K562 (cell line): ENCODE measurements around the gene LRRFIP2. TPM values are rescaled to one million over a fixed set of nuclear protein-coding genes. Genes with fewer than 3 reads are reported as not detected.

ENCODE experiments used
- ATAC-seq: fragments of 200-7000 bp; cut with Tn5 transposase; 3 replicates; pipeline ENCODE4 v1.9.1; 2020; ENCODE audit warnings: moderate library complexity
- BruUV-seq: library from RNA; stranded (reverse); fragments of 400-500 nt; replicated peaks from 2 replicates; lab custom pipeline; 2021; lab: Mats Ljungman, UMichigan
- CTCF ChIA-PET: fragments of 300-600 bp; formaldehyde crosslinking; extraction: SDS; loops from one replicate; lab custom pipeline; 2021; ENCODE audit warnings: low intra/inter-chr PET ratio; lab: Yijun Ruan, JAX
- POLR2A ChIA-PET: fragments of 300-600, 350-650 bp; sonication (Branson Sonifier 250); formaldehyde crosslinking; extraction: SDS; loops from one replicate; lab custom pipeline; 2021; ENCODE audit warnings: antibody characterized with exemption, inconsistent platforms; lab: Yijun Ruan, JAX
- DNase-seq, 4 experiments: peaks; one replicate each; pipeline versions ENCODE4 v3.0.0 to v3.0.0-alpha.2; 2011 to 2018; ENCODE audit warnings: low spot score in 3 of 4, mixed read lengths in 3 of 4; ENCODE audit errors: extremely low read depth in 1 of 4
- FAIRE-seq: peaks from 2 replicates; lab custom pipeline; 2011; peaks lifted over from hg19 to GRCh38; lab: Jason Lieb, UNC
- H2AFZ ChIP-seq: 2 replicates; pipeline ENCODE4 v1.6.0; 2011; ENCODE audit warnings: low read depth, low read length, control low read depth, inconsistent platforms
- H3K27ac ChIP-seq: fragments of 200-600 bp; 3 replicates; pipeline ENCODE4 v1.8.0; 2011; ENCODE audit warnings: low read depth, mild to moderate bottlenecking, control low read depth, inconsistent platforms, low read length, moderate library complexity, mixed read lengths; ENCODE audit errors: extremely low read depth
- H3K27me3 ChIP-seq, 2 experiments: fragments of 300-600 bp in 1 of 2; 2 replicates in 1 of 2; 3 replicates in 1 of 2; pipeline versions ENCODE4 v1.6.0 to v1.8.0; 2011; ENCODE audit warnings: inconsistent platforms in 2 of 2, low read length in 2 of 2, mild to moderate bottlenecking in 1 of 2, mixed read lengths in 1 of 2, moderate library complexity in 1 of 2; ENCODE audit not compliant: control insufficient read depth in 2 of 2, insufficient read depth in 2 of 2
- H3K36me3 ChIP-seq: fragments of 300-600 bp; 3 replicates; pipeline ENCODE4 v1.8.0; 2011; ENCODE audit warnings: mild to moderate bottlenecking, low read length, inconsistent platforms; ENCODE audit not compliant: control insufficient read depth, insufficient read depth
- H3K4me1 ChIP-seq, 2 experiments: fragments of 200-600 bp in 1 of 2; replicated peaks in 1 of 2; 2 replicates in 1 of 2; 3 replicates in 1 of 2; pipeline versions ENCODE4 v1.5.1 to v1.8.0; 2011; ENCODE audit warnings: inconsistent platforms in 2 of 2, low read length in 2 of 2, mild to moderate bottlenecking in 1 of 2, mixed read lengths in 1 of 2, moderate library complexity in 1 of 2; ENCODE audit not compliant: control insufficient read depth in 2 of 2, insufficient read depth in 2 of 2
- H3K4me2 ChIP-seq: 2 replicates; pipeline ENCODE4 v1.6.1; 2011; ENCODE audit warnings: low read length, control low read depth, inconsistent platforms, mixed read lengths; ENCODE audit not compliant: insufficient read depth
- H3K4me3 ChIP-seq: fragments of 200-600 bp; sonication (generic), shearing (Covaris generic); 2 replicates; pipeline ENCODE4 v1.5.1; 2016; ENCODE audit warnings: control low read depth, inconsistent platforms
- H3K79me2 ChIP-seq: fragments of 200-600 bp; 3 replicates; pipeline ENCODE4 v1.8.0; 2011; ENCODE audit warnings: low read length, inconsistent platforms; ENCODE audit not compliant: control insufficient read depth, insufficient read depth
- H3K9ac ChIP-seq, 2 experiments: 2 replicates each; pipeline versions ENCODE4 v1.6.0 to v1.6.1; 2011; ENCODE audit warnings: low read depth in 2 of 2, low read length in 2 of 2, control low read depth in 1 of 2, inconsistent platforms in 1 of 2, mild to moderate bottlenecking in 1 of 2, mixed read lengths in 1 of 2; ENCODE audit not compliant: insufficient read depth in 1 of 2
- H3K9me1 ChIP-seq: one replicate; pipeline ENCODE4 v1.6.0; 2011; ENCODE audit warnings: inconsistent platforms, mild to moderate bottlenecking, low read length, moderate library complexity; ENCODE audit not compliant: control insufficient read depth, insufficient read depth
- H3K9me3 ChIP-seq: replicated peaks from 2 replicates; pipeline ENCODE4 v1.5.1; 2011; ENCODE audit warnings: low read depth, low read length, inconsistent platforms; ENCODE audit not compliant: control insufficient read depth, insufficient read depth
- H4K20me1 ChIP-seq: replicated peaks from 2 replicates; pipeline ENCODE4 v1.6.1; 2011; ENCODE audit warnings: low read length, inconsistent platforms, mixed read lengths; ENCODE audit not compliant: control insufficient read depth, insufficient read depth
- BCL6 ChIP-seq: fragments of 250-450 bp; sonication (Bioruptor Pico); IDR thresholded peaks from 2 replicates; pipeline ENCODE4 v1.4.0; 2020
- KAT8 ChIP-seq: fragments of 450-650 bp; IDR thresholded peaks from 2 replicates; pipeline ENCODE4 v1.6.1; 2016; ENCODE audit warnings: low read depth, mild to moderate bottlenecking
- RB1 ChIP-seq: fragments of 450-650 bp; IDR thresholded peaks from 2 replicates; pipeline ENCODE4 v1.6.1; 2017; ENCODE audit warnings: low read depth, mild to moderate bottlenecking
- SIN3A ChIP-seq, 2 experiments: fragments of 150-350 bp in 1 of 2; IDR thresholded peaks; 2 replicates each; pipeline ENCODE4 v1.6.1; 2011 to 2016; ENCODE audit warnings: borderline replicate concordance in 2 of 2, low read depth in 2 of 2, low read length in 2 of 2, mild to moderate bottlenecking in 2 of 2, moderate library complexity in 2 of 2; ENCODE audit not compliant: control insufficient read depth in 1 of 2
- STAT5B ChIP-seq: fragments of 250-450 bp; sonication (Bioruptor Pico); IDR thresholded peaks from 2 replicates; pipeline ENCODE4 v1.8.0; 2021; ENCODE audit warnings: mild to moderate bottlenecking, inconsistent platforms
- ZNF407 ChIP-seq: fragments of 450-650 bp; IDR thresholded peaks from 2 replicates; pipeline ENCODE4 v1.6.1; 2016; ENCODE audit warnings: low read depth
- ZNF76 ChIP-seq: fragments of 250-450 bp; sonication (Bioruptor Pico); IDR thresholded peaks from 2 replicates; pipeline ENCODE4 v1.4.0; 2020; ENCODE audit warnings: mild to moderate bottlenecking, moderate library complexity, borderline replicate concordance
- WGBS: fragments of 100-300 bp; shearing (Covaris generic); methylation state at CpG from one replicate; pipeline ENCODE4 v1.1.6; 2016; ENCODE audit warnings: low coverage, mixed read lengths; ENCODE audit not compliant: insufficient coverage; ENCODE audit errors: missing lambda C conversion rate; 5-methylcytosine and 5-hydroxymethylcytosine counted together
- in situ Hi-C: fragments of 300-500 bp; cut with MboI; formaldehyde crosslinking; loops from 4 replicates; pipeline ENCODE4 v1.15.0; 2018; ENCODE audit warnings: inconsistent platforms, mixed read lengths
- intact Hi-C: fragments of 100-400 bp; cut with micrococcal nuclease; formaldehyde crosslinking; loops from 2 replicates; pipeline ENCODE4 v1.14.2; 2022
- polyA plus RNA-seq, 8 experiments: library from polyadenylated mRNA; depleted of rRNA in 4 of 8; stranded (reverse) in 5 of 8; unstranded in 3 of 8; fragments of >200 nt; fragmentation: Nextera tagmentation in 2 of 8; fragmentation: Illumina TruSeq in 1 of 8; extraction: Ambion mirVana in 2 of 8; extraction: Trizol in 1 of 8; gene quantifications; 2 replicates each; pipeline versions ENCODE4 v1.2.1 to v1.2.3, GENCODE V29; 2011 to 2014; ENCODE audit warnings: inconsistent platforms in 1 of 8, missing spikeins in 1 of 8
- total RNA-seq, 7 experiments: library from RNA; depleted of rRNA in 6 of 7; stranded (reverse); fragments of >200 nt in 6 of 7; fragmentation: Illumina TruSeq in 2 of 7; extraction: Trizol in 2 of 7; gene quantifications; 2 replicates each; pipeline versions ENCODE4 v1.2.1 to v1.2.3, GENCODE V29; 2011 to 2021; ENCODE audit warnings: low replicate concordance in 1 of 7

Gene LRRFIP2
- total and polyA plus RNA-seq, 9 of the 15 experiments (the other 6 are each of a cell fraction or from before 2014, with no cell fraction given) = 9.9 to 53.9 (median 42.7) TPM

DNA sequence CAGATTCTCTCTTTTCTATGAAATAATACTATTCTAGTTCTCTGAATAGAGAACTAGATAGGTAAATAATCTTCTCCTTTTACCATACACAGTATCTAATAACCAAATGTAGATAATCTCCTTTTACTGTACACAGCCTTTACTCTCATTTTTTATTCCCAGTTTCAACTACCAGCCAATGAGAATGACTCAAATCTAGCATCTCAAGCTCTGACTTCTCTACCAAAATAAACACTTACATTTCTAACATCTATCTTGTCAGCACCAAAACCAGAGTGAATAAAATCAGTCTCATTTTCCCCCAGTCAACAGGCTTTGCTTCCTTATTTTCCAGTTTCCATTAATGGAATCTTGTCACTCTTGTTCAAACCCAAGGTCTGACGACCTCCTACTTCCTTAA is 36.9 kb downstream of the LRRFIP2 start:
- WGBS = 6% methylated on average over 1 of the region's 1 CpG
- H2AFZ ChIP-seq = no peak overlapping the region
- H3K4me3 ChIP-seq = no peak overlapping the region
- DNase-seq (no peak), FAIRE-seq (no peak), ATAC-seq (no peak)
- H4K20me1 ChIP-seq = no peaks in the 10 kb centered on the region; the same call in 1 of the 2 replicates
- intact Hi-C loops = no loop called here
- POLR2A ChIA-PET = no interaction called here
- no peaks in the 10 kb centered on the region for H3K9me1 ChIP-seq
- in situ Hi-C loops = no loop called here
- no peaks in the 10 kb centered on the region for H3K9me3 ChIP-seq
- no peak overlapping the region for H3K9ac ChIP-seq
- H3K36me3 ChIP-seq = peaks cover under 1% of the 10 kb centered on the region; the same call in 1 of the 3 replicates
- H3K79me2 ChIP-seq = 0 out of 3 replicates have a peak, but pooled peaks cover 4% of the 10 kb centered on the region
- H3K27ac ChIP-seq = no peak overlapping the region
- TF ChIP-seq KAT8 (no peak), SIN3A (IDR thresholded peaks at IDR 0.05; ENCODE audit: borderline replicate concordance in 2 of 2, control insufficient read depth in 1 of 2, low read depth in 2 of 2, low read length in 2 of 2) (no peak), ZNF76 (CRISPR knock-in tag) (no peak), RB1 (no peak), ZNF407 (no peak), STAT5B (no peak), BCL6 (CRISPR knock-in tag) (no peak)
- H3K27me3 ChIP-seq = no peaks in the 10 kb centered on the region
- CTCF ChIA-PET = no interaction called here
- BruUV-seq = no TSS peak
- H3K4me1 ChIP-seq = peaks cover 0 to 14% of the 10 kb centered on the region in 2 experiments; a peak in 3 of 5 replicates
- no peak overlapping the region for H3K4me2 ChIP-seq
